Testis (tissue), 3 donors: Measurements from ENCODE around the gene CNST. TPM values are rescaled to one million over a fixed set of nuclear protein-coding genes. Genes with fewer than 3 reads are reported as not detected.
"Not testable (repeated sequence)": the region's sequence is repeated elsewhere in the genome, so short reads cannot be mapped to it uniquely, and the experiment has no call there.

Experiments
- DNase-seq: peaks from one replicate; pipeline ENCODE4 v3.0.0-alpha.2; 2019
- H3K27ac ChIP-seq, 2 donors: fragments of 200-600 bp; sonication (generic); one replicate each; pipeline ENCODE4 v1.5.1; 2019
- H3K27me3 ChIP-seq: fragments of 200-600 bp; sonication (generic); one replicate; pipeline ENCODE4 v1.5.1; 2019
- H3K36me3 ChIP-seq: fragments of 200-600 bp; sonication (generic); one replicate; pipeline ENCODE4 v1.5.1; 2017; ENCODE audit warnings: low read depth; ENCODE audit errors: missing control alignments
- H3K4me1 ChIP-seq: fragments of 200-600 bp; sonication (generic); one replicate; pipeline ENCODE4 v1.5.1; 2019
- H3K4me3 ChIP-seq, 2 donors: fragments of 200-600 bp; sonication (generic); one replicate each; pipeline ENCODE4 v1.5.1; 2017 to 2019
- H3K9me3 ChIP-seq: fragments of 200-600 bp; sonication (generic); one replicate; pipeline ENCODE4 v1.5.1; 2017
- POLR2A ChIP-seq: fragments of 450-650 bp; IDR thresholded peaks from one replicate; pipeline ENCODE4 v1.6.1; 2017; ENCODE audit warnings: antibody characterized with exemption, mild to moderate bottlenecking, moderate library complexity
- WGBS, 2 donors: methylation state at CpG; one replicate each; pipeline ENCODE4 v1.1.5; 2018; 5-methylcytosine and 5-hydroxymethylcytosine counted together
- intact Hi-C: fragments of 100-400 bp; cut with DNase I; formaldehyde crosslinking; loops from one replicate; pipeline ENCODE4 v1.15.1; 2023; ENCODE audit warnings: low total_unique reads
- polyA plus RNA-seq: library from polyadenylated mRNA; stranded (reverse); fragments of 350-450 nt; fragmentation: Illumina TruSeq; extraction: RNeasy Lipid Tissue Mini Kit (QIAGEN cat#74804); gene quantifications from one replicate; pipeline ENCODE4 v1.2.3, GENCODE V29; 2014; ENCODE audit warnings: low read depth, low replicate concordance; ENCODE audit not compliant: insufficient read depth
- total RNA-seq, 2 donors: library from RNA; depleted of rRNA; stranded (reverse); fragments of >200 nt; gene quantifications; one replicate each; pipeline ENCODE4 v1.2.3, GENCODE V29; 2016
- TF ChIP-seq, protein P1 (sequence below), 3 experiments: fragments of 450-650 bp in 2 of 3; fragments of 200-600 bp in 1 of 3; sonication (generic) in 1 of 3; IDR thresholded peaks; one replicate each; pipeline ENCODE4 v1.5.1; 2016 to 2019; ENCODE audit warnings: antibody characterized with exemption in 3 of 3, mild to moderate bottlenecking in 2 of 3, moderate library complexity in 1 of 3

The CNST gene
- total and polyA plus RNA-seq, 3 donors from 2014 or later, result 26.6 to 61.6 (median 56.7) TPM

DNA sequence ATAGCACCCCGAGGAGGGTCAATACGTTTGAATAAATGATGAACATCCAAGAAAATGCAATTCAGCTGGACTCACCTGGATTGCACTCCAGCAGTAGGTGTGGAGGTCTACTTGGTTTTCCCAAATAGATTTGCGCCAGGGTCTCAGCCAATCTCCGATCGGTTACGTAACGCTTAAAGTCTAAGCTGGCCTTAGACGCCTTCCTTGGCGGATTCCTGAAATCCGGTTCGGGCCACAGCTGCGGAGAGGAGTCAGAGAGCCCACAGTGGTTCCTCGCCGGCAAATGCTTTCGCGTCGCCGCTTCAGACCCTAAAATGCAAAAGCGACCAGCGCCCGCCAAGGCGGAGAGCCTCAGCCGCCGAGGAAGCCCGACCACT is 517 bp upstream of the CNST start:
- Histone ChIP-seq H3K27ac (peak overlapping the region; percentile 95 to 97), H3K27me3 (no peaks in the 10 kb centered on the region), H3K4me3 (peak overlapping the region; percentile 91 to 100), H3K4me1 (peaks cover 13% of the 10 kb centered on the region), H3K9me3 (no peaks in the 10 kb centered on the region), H3K36me3 (no peaks in the 10 kb centered on the region)
- TF ChIP-seq POLR2A, result no peak
- TF ChIP-seq, protein P1, sequence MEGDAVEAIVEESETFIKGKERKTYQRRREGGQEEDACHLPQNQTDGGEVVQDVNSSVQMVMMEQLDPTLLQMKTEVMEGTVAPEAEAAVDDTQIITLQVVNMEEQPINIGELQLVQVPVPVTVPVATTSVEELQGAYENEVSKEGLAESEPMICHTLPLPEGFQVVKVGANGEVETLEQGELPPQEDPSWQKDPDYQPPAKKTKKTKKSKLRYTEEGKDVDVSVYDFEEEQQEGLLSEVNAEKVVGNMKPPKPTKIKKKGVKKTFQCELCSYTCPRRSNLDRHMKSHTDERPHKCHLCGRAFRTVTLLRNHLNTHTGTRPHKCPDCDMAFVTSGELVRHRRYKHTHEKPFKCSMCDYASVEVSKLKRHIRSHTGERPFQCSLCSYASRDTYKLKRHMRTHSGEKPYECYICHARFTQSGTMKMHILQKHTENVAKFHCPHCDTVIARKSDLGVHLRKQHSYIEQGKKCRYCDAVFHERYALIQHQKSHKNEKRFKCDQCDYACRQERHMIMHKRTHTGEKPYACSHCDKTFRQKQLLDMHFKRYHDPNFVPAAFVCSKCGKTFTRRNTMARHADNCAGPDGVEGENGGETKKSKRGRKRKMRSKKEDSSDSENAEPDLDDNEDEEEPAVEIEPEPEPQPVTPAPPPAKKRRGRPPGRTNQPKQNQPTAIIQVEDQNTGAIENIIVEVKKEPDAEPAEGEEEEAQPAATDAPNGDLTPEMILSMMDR (IDR thresholded peaks at IDR 0.05), result no peak
- 1% methylated on average over 14 to 25 of the region's 25 CpGs for WGBS, 2 donors
- DNase-seq, result no peak
- intact Hi-C loops, result no loop called here

DNA sequence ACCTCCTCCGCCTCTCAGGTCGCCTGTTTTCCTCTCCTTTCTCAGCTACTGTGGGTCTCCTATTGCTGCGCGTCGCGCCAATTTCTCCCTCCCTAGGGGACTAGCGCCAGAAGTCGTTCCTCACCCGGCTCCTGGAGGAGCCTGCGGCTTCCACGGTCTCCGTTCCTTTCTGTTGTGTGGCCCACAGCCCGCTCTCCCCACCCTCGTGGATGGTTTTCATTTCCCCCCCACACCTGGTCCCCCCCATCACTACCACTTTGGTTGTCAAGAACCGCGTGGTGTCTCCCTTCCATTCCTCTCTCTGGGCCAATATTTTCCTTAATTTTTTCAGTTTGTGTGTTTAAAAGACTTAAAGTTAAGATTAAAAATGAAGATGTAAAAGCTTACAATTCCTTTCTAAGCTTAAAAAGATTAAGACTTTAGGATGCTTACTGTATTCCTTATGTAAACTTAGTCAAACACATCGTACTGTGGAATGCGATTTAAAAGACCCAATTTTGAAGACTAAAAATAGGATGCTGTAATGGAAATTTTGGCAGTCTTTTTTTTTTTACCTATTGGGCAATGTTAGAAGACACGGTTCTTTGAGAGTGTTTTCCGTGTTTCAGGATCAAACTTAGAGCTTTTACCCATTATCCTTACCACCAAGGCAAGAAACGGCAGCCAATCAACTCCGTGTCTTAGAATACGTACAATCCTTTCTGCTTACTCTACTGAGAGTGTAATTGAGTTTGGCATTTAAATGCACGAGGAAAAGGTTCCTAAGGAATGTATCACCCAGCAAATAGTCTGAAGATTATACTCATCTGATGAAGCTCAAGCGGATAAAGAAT is 773 bp downstream of the CNST start:
- peak; percentile 55 for DNase-seq
- H3K4me3 ChIP-seq, result peak overlapping the region; percentile 76 to 100
- peaks cover 24% of the 10 kb centered on the region for H3K4me1 ChIP-seq
- H3K27ac ChIP-seq, result peak overlapping the region; percentile 95 to 97
- TF ChIP-seq, protein P1 (IDR thresholded peaks at IDR 0.05), result no peak
- no peak for TF ChIP-seq POLR2A
- H3K36me3 ChIP-seq, result no peaks in the 10 kb centered on the region
- 1 to 2% methylated on average over 25 of the region's 25 CpGs for WGBS, 2 donors
- H3K9me3 ChIP-seq, result no peaks in the 10 kb centered on the region
- intact Hi-C loops, result no loop called here
- no peaks in the 10 kb centered on the region for H3K27me3 ChIP-seq

DNA sequence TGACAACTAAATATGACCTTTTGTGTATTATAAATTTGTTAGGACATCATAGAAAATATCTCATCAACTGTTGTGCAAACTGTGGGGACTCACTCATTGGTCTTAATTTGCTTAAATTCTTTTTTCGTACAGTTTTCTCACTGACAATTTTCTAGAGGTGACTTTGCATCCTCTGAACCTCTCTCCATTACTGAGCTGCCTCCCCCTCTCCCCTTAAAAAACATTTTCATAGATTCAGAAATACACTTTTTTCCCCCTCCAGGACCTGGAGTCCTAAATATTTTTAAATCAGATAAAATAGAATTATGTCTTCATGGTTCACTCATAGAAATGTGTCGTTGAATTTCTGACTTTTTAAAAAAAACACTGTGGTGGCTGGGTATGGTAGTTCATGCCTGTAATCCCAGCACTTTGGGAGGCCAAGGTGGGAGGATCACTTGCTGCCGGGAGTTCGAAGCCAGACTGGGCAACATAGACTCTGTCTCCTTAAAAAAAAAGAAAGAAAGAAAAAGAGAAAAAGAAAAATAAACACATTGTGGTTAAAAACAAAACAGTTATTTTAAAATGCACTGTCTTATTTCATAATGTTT is 1.5 kb downstream of the CNST start:
- WGBS, 2 donors, result 25 to 26% methylated on average over 4 of the region's 4 CpGs
- Histone ChIP-seq H3K4me1 (peaks cover 27% of the 10 kb centered on the region), H3K27ac (peak overlapping the region; percentile 95 to 97), H3K36me3 (no peaks in the 10 kb centered on the region), H3K27me3 (no peaks in the 10 kb centered on the region), H3K9me3 (no peaks in the 10 kb centered on the region), H3K4me3 (peak overlapping the region; percentile 76 to 100)
- DNase-seq, result no peak
- no peak for TF ChIP-seq POLR2A
- TF ChIP-seq, protein P1 (IDR thresholded peaks at IDR 0.05), result no peak
- intact Hi-C loops, result no loop called here

DNA sequence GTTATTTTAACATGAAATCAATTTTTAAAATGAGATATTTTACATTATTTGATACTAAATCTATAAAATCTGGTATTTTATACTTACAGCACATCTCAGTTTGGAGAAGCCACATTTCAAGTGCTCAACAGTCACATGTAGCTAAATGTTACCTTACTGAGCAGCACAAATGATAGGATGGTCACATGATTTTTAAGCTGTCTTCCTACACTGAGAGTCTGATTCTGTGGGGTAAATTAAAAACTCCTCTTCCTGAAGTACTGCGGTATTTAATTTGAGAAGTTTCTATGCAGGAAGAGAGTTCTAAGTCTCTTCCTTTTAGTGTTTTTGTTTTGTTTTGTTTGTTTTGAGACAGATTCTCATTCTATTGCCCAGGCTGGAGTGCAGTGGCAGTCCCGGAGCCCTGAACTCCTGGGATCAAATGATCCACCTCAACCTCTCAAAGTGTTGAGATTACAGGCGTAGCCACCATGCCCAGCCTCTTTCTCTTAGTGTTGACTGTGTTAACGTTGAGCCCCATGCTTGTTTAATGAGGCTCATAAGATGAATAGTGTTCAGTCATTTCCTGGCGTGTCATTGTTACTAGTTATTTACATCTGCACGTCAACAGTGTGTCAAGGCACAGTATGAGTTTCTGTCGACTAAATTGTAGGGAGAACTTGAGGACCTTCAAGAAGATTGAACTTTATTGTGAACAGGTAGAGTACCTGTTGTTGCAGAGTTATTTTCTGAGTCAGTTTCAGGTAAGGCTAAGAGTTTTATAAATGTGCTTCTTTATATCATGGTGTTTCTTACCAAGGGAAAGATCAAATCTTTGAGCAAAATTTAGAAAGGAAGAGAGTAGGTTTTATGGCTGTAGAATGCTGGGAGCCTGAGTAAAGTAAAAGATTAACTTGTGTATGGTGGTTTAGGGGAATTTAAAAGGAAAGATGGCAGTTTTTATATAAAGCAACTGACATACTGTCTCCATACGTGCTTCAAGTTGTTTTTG is 3.3 kb downstream of the CNST start:
- H3K27ac ChIP-seq, result peak overlapping the region; percentile 95 to 97
- intact Hi-C loops, result no loop called here
- no peaks in the 10 kb centered on the region for H3K27me3 ChIP-seq
- peak overlapping the region in 1 of 2 donors; percentile 11 for H3K4me3 ChIP-seq
- H3K36me3 ChIP-seq, result no peaks in the 10 kb centered on the region
- no peak for DNase-seq
- H3K9me3 ChIP-seq, result no peaks in the 10 kb centered on the region
- TF ChIP-seq, protein P1 (IDR thresholded peaks at IDR 0.05), result no peak
- no peak for TF ChIP-seq POLR2A
- H3K4me1 ChIP-seq, result peaks cover 25% of the 10 kb centered on the region
- WGBS, 2 donors, result 58 to 59% methylated on average over 8 of the region's 8 CpGs

DNA sequence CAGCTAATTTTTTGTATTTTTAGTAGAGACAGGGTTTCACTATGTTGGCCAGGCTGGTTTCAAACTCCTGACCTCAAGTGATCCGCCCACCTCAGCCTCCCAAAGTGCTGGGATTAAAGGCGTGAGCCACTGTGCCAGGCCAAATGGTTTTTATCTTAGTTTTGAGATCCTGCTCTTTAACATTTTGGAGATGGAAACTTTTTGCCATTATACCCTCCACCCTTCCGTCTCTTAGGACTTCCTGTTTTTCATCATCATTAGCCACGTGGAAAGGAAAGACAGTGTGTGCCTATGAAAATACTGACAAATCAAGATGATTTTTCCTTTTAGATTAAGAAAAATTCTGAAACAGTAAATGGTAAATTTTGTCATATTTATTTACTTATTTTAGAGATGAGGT is 5.1 kb downstream of the CNST start:
- intact Hi-C loops, H3K9me3 ChIP-seq, H3K4me3 ChIP-seq, H3K36me3 ChIP-seq, H3K27me3 ChIP-seq, DNase-seq: not testable (repeated sequence)
- peak overlapping the region; percentile 55 to 95 for H3K27ac ChIP-seq
- H3K4me1 ChIP-seq, result peaks cover 19% of the 10 kb centered on the region
- WGBS, 2 donors, result 48 to 55% methylated on average over 4 of the region's 4 CpGs
